NB4 (cell line): ENCODE data around the gene BMAL1.

Experiments used
- CTCF ChIP-seq: IDR thresholded peaks from one replicate; pipeline ENCODE4 v1.5.1; 2012; ENCODE audit warnings: low read depth, low read length
- MAX ChIP-seq: IDR thresholded peaks from 2 replicates; pipeline ENCODE4 v1.6.1; 2011; ENCODE audit warnings: low read depth, low read length
- POLR2A ChIP-seq: IDR thresholded peaks from 2 replicates; pipeline ENCODE4 v1.6.1; 2011; ENCODE audit warnings: mild to moderate bottlenecking; ENCODE audit not compliant: insufficient read length; ENCODE audit errors: extremely low read depth

DNA sequence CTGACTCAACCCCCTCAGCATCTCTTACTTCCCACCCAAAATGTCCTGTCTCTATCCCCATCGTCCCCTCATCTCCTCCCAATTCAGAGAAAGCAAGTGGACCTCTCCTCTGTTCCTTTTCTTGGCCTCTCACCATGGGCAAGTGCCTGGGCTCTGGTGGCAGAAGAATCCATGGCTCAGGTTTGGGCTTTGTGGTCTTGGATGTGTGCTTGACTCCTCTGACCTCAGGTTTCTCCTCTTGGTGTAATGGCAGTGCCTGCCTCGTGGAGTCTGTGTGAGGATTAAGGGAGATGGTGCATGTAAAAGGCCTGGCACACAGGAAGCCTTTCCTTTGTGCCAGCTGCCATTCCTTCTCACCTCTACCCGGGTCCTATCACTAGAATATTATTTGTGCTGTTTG lies 3.2 kb downstream of the BMAL1 start:
- TF ChIP-seq POLR2A (no peak), CTCF (no peak), MAX (no peak)
